Gastrocnemius medialis (tissue), 4 donors: ENCODE measurements around the gene MTMR12. TPM values are rescaled to one million over a fixed set of nuclear protein-coding genes. Genes with fewer than 3 reads are reported as not detected.
A peak's percentile ranks its signal among the peaks of the same experiment; 100 is the strongest.
"Not testable (repeated sequence)": the region's sequence is repeated elsewhere in the genome, so short reads cannot be mapped to it uniquely, and the experiment has no call there.

ENCODE experiments used
- ATAC-seq, 2 donors: fragments of 150-250 bp; one replicate each; pipeline ENCODE4 v1.9.1; 2016
- DNase-seq, 2 donors: peaks; one replicate each; pipeline ENCODE4 v3.0.0-alpha.2; 2019
- H3K27ac ChIP-seq, 4 donors: fragments of 200-600 bp; sonication (generic); 1 replicate in 1 of 4; 2 replicates in 3 of 4; pipeline ENCODE4 v1.5.1; 2016 to 2018; ENCODE audit warnings: mild to moderate bottlenecking in 2 of 4, moderate library complexity in 1 of 4
- H3K27me3 ChIP-seq, 3 donors: fragments of 200-600 bp; sonication (generic) in 2 of 3; 1 replicate in 1 of 3; 2 replicates in 2 of 3; pipeline versions ENCODE4 v1.5.1 to v1.6.0; 2016 to 2019; ENCODE audit warnings: mild to moderate bottlenecking in 1 of 3, moderate library complexity in 1 of 3
- H3K36me3 ChIP-seq, 2 donors: fragments of 200-600 bp; sonication (generic) in 1 of 2; one replicate each; pipeline ENCODE4 v1.5.1; 2017 to 2018
- H3K4me1 ChIP-seq, 2 donors: fragments of 200-600 bp; sonication (generic) in 1 of 2; one replicate each; pipeline ENCODE4 v1.5.1; 2016 to 2017; ENCODE audit warnings: mild to moderate bottlenecking in 2 of 2
- H3K4me3 ChIP-seq, 4 donors: fragments of 200-600 bp; sonication (generic) in 3 of 4; 1 replicate in 1 of 4; 2 replicates in 3 of 4; pipeline ENCODE4 v1.5.1; 2016 to 2019; ENCODE audit warnings: mild to moderate bottlenecking in 2 of 4
- H3K9me3 ChIP-seq, 3 donors: fragments of 200-600 bp; sonication (generic) in 2 of 3; 1 replicate in 1 of 3; 2 replicates in 2 of 3; pipeline ENCODE4 v1.5.1; 2016 to 2019
- POLR2A ChIP-seq, 2 donors: fragments of 450-650 bp; IDR thresholded peaks; one replicate each; pipeline ENCODE4 v1.6.1; 2017; ENCODE audit warnings: antibody characterized with exemption in 2 of 2, mild to moderate bottlenecking in 2 of 2, moderate library complexity in 2 of 2
- in situ Hi-C, 4 donors: fragments of 200-750 bp; cut with MboI; loops; one replicate each; pipeline versions ENCODE4 v1.15.0 to v1.8.0; 2017; ENCODE audit warnings: low sequenced_read_pairs in 4 of 4
- intact Hi-C: fragments of 100-400 bp; cut with DNase I; formaldehyde crosslinking; loops from one replicate; pipeline ENCODE4 v1.15.1; 2023; ENCODE audit warnings: low total_unique reads
- total RNA-seq, 4 donors: library from RNA; depleted of rRNA; stranded (reverse); fragments of >200 nt; gene quantifications; one replicate each; pipeline versions ENCODE4 v1.1.0 to v1.2.3, GENCODE V29; 2016
- TF ChIP-seq, protein P1 (sequence below), 5 experiments: fragments of 450-650 bp in 3 of 5; fragments of 200-600 bp in 2 of 5; sonication (generic) in 2 of 5; IDR thresholded peaks in 4 of 5; conservative IDR thresholded peaks in 1 of 5; 1 replicate in 4 of 5; 2 replicates in 1 of 5; pipeline ENCODE4 v1.5.1; 2016 to 2019; ENCODE audit warnings: antibody characterized with exemption in 5 of 5, mild to moderate bottlenecking in 3 of 5, moderate library complexity in 3 of 5

Gene MTMR12
- total RNA-seq, 4 donors from 2014 or later: 6.4 to 11.5 (median 10.6) TPM

- intact Hi-C loops (loop anchor here (5.0 kb wide), 2 partner anchors 82 to 1128 kb away; partner anchors contain the start of gene TARS1), in situ Hi-C loops (loop anchor here in 1 of 4 donors (10.0 kb wide), 2 partner anchors 130 to 140 kb away; partner anchors contain the start of genes GOLPH3 and ZFR)
- no peaks in the 10 kb centered on the region for H3K27me3 ChIP-seq
- H3K4me1 ChIP-seq: peaks cover 10 to 17% of the 10 kb centered on the region in 2 donors
- TF ChIP-seq, protein P1, sequence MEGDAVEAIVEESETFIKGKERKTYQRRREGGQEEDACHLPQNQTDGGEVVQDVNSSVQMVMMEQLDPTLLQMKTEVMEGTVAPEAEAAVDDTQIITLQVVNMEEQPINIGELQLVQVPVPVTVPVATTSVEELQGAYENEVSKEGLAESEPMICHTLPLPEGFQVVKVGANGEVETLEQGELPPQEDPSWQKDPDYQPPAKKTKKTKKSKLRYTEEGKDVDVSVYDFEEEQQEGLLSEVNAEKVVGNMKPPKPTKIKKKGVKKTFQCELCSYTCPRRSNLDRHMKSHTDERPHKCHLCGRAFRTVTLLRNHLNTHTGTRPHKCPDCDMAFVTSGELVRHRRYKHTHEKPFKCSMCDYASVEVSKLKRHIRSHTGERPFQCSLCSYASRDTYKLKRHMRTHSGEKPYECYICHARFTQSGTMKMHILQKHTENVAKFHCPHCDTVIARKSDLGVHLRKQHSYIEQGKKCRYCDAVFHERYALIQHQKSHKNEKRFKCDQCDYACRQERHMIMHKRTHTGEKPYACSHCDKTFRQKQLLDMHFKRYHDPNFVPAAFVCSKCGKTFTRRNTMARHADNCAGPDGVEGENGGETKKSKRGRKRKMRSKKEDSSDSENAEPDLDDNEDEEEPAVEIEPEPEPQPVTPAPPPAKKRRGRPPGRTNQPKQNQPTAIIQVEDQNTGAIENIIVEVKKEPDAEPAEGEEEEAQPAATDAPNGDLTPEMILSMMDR (IDR thresholded peaks at IDR 0.05 in 4 of 5, conservative IDR thresholded peaks at IDR 0.05 in 1 of 5): no peak
- no peak for TF ChIP-seq POLR2A (IDR thresholded peaks at IDR 0.05)
- no peaks in the 10 kb centered on the region for H3K36me3 ChIP-seq
- no peak overlapping the region for H3K4me3 ChIP-seq
- ATAC-seq (no peak), DNase-seq (no peak)
- H3K27ac ChIP-seq: no peak overlapping the region
- H3K9me3 ChIP-seq: no peaks in the 10 kb centered on the region
These were observed 1.9 kb upstream of the MTMR12 start for GRCh38 chr5:32314658-32315057.

GRCh38 chr5:32314152-32314488, 1.4 kb upstream of the MTMR12 start:
- intact Hi-C loops: loop anchor here (5.0 kb wide), 2 partner anchors 82 to 1128 kb away; partner anchors contain the start of gene TARS1

GRCh38 chr5:32312197-32312594, 543 bp downstream of the MTMR12 start:
- Histone ChIP-seq H3K36me3 (no peaks in the 10 kb centered on the region), H3K9me3 (no peaks in the 10 kb centered on the region), H3K4me3 (peak overlapping the region; percentile 69 to 88 (median 82)), H3K27me3 (no peaks in the 10 kb centered on the region), H3K4me1 (peaks cover 10 to 33% of the 10 kb centered on the region in 2 donors), H3K27ac (peak overlapping the region; percentile 85 to 98 (median 92))
- in situ Hi-C loops: loop anchor here in 1 of 4 donors (10.0 kb wide), 2 partner anchors 133 to 137 kb away; partner anchors contain the start of genes GOLPH3 and ZFR
- DNase-seq (peak; percentile 20 to 55), ATAC-seq (peak; percentile 40 to 47)
- intact Hi-C loops: loop anchor here (2.0 to 5.0 kb wide), 4 partner anchors 80 to 1130 kb away; partner anchors contain the start of genes GOLPH3, SUB1 and TARS1
- TF ChIP-seq POLR2A (IDR thresholded peaks at IDR 0.05): no peak
- TF ChIP-seq, protein P1 (IDR thresholded peaks at IDR 0.05 in 4 of 5, conservative IDR thresholded peaks at IDR 0.05 in 1 of 5): no peak

More at GRCh38 chr5:32314152-32314488, 1.4 kb upstream of the MTMR12 start:
- not testable (repeated sequence) for H3K27me3 ChIP-seq, H3K4me3 ChIP-seq, H3K27ac ChIP-seq, ATAC-seq, H3K36me3 ChIP-seq, DNase-seq, H3K9me3 ChIP-seq
- H3K4me1 ChIP-seq: peaks cover 10 to 21% of the 10 kb centered on the region in 2 donors
- in situ Hi-C loops: loop anchor here in 1 of 4 donors (10.0 kb wide), 2 partner anchors 131 to 139 kb away; partner anchors contain the start of genes GOLPH3 and ZFR

- intact Hi-C loops: loop anchor here (2.0 to 5.0 kb wide), 4 partner anchors 79 to 1131 kb away; partner anchors contain the start of genes GOLPH3, SUB1 and TARS1
- ATAC-seq: no peak
These were observed 1.1 kb downstream of the MTMR12 start for GRCh38 chr5:32311404-32312196.

More at GRCh38 chr5:32311404-32312196, 1.1 kb downstream of the MTMR12 start:
- Histone ChIP-seq H3K4me3 (peak overlapping the region; percentile 69 to 88 (median 82)), H3K9me3 (no peaks in the 10 kb centered on the region), H3K36me3 (no peaks in the 10 kb centered on the region), H3K27me3 (no peaks in the 10 kb centered on the region), H3K27ac (peak overlapping the region; percentile 85 to 98 (median 92)), H3K4me1 (peaks cover 10 to 33% of the 10 kb centered on the region in 2 donors)
- DNase-seq: no peak
- no peak for TF ChIP-seq POLR2A (IDR thresholded peaks at IDR 0.05)
- TF ChIP-seq, protein P1 (IDR thresholded peaks at IDR 0.05 in 4 of 5, conservative IDR thresholded peaks at IDR 0.05 in 1 of 5): no peak
- in situ Hi-C loops: loop anchor here in 1 of 4 donors (10.0 kb wide), 2 partner anchors 133 to 137 kb away; partner anchors contain the start of genes GOLPH3 and ZFR
